ENCODE results near the gene RMRP.

RMRP gene

GRCh38 chr9:35656348-35656747 is 1.5 kb downstream of the RMRP start:
- no peak overlapping the region for H3K4me3 ChIP-seq (ENCODE audit: low read length)
- no peaks in the 10 kb centered on the region for H3K9me3 ChIP-seq (ENCODE audit: insufficient read depth, low read length)
- no peak overlapping the region for H3K27ac ChIP-seq (ENCODE audit: low read length)
- TF ChIP-seq, protein P1, sequence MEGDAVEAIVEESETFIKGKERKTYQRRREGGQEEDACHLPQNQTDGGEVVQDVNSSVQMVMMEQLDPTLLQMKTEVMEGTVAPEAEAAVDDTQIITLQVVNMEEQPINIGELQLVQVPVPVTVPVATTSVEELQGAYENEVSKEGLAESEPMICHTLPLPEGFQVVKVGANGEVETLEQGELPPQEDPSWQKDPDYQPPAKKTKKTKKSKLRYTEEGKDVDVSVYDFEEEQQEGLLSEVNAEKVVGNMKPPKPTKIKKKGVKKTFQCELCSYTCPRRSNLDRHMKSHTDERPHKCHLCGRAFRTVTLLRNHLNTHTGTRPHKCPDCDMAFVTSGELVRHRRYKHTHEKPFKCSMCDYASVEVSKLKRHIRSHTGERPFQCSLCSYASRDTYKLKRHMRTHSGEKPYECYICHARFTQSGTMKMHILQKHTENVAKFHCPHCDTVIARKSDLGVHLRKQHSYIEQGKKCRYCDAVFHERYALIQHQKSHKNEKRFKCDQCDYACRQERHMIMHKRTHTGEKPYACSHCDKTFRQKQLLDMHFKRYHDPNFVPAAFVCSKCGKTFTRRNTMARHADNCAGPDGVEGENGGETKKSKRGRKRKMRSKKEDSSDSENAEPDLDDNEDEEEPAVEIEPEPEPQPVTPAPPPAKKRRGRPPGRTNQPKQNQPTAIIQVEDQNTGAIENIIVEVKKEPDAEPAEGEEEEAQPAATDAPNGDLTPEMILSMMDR (IDR thresholded peaks at IDR 0.05; ENCODE audit: low read depth, low read length): no peak
- no peak for TF ChIP-seq EZH2phosphoT487 (IDR thresholded peaks at IDR 0.05; ENCODE audit: low read depth)
- no peaks in the 10 kb centered on the region for H3K27me3 ChIP-seq (ENCODE audit: low read depth, low read length)
- no peak overlapping the region for H3K9ac ChIP-seq (ENCODE audit: low read length)
- peaks cover 12% of the 10 kb centered on the region for H3K36me3 ChIP-seq (replicated peaks; ENCODE audit: low read depth, low read length)
- no peak overlapping the region for H2AFZ ChIP-seq (ENCODE audit: low read depth, low read length)
- peaks cover 27% of the 10 kb centered on the region for H3K4me1 ChIP-seq (ENCODE audit: low read length)
- no peaks in the 10 kb centered on the region for H4K20me1 ChIP-seq (ENCODE audit: insufficient read depth, low read length)
- peak overlapping the region; percentile 98; the same call in 1 of the 2 replicates for H3K4me2 ChIP-seq (ENCODE audit: low read length)
- peaks cover 10% of the 10 kb centered on the region for H3K79me2 ChIP-seq (ENCODE audit: low read length)

- Histone ChIP-seq H3K36me3 (replicated peaks; ENCODE audit: low read depth, low read length) (no peaks in the 10 kb centered on the region), H3K27ac (ENCODE audit: low read length) (no peak overlapping the region), H3K4me1 (ENCODE audit: low read length) (peaks cover 46% of the 10 kb centered on the region), H3K79me2 (ENCODE audit: low read length) (peaks cover 11% of the 10 kb centered on the region), H3K27me3 (ENCODE audit: low read depth, low read length) (no peaks in the 10 kb centered on the region), H3K4me3 (ENCODE audit: low read length) (no peak overlapping the region), H2AFZ (ENCODE audit: low read depth, low read length) (no peak overlapping the region), H3K9me3 (ENCODE audit: insufficient read depth, low read length) (no peaks in the 10 kb centered on the region), H4K20me1 (ENCODE audit: insufficient read depth, low read length) (no peaks in the 10 kb centered on the region), H3K4me2 (ENCODE audit: low read length) (no peak overlapping the region), H3K9ac (ENCODE audit: low read length) (no peak overlapping the region)
- TF ChIP-seq EZH2phosphoT487 (IDR thresholded peaks at IDR 0.05; ENCODE audit: low read depth): no peak
- TF ChIP-seq, protein P1 (IDR thresholded peaks at IDR 0.05; ENCODE audit: low read depth, low read length): no peak
Measured at GRCh38 chr9:35653611-35654010, 4.2 kb downstream of the RMRP start.

GRCh38 chr9:35652829-35653209 is 5.0 kb downstream of the RMRP start:
- H3K4me3 ChIP-seq (ENCODE audit: low read length): no peak overlapping the region
- no peak for TF ChIP-seq EZH2phosphoT487 (IDR thresholded peaks at IDR 0.05; ENCODE audit: low read depth)
- TF ChIP-seq, protein P1 (IDR thresholded peaks at IDR 0.05; ENCODE audit: low read depth, low read length): no peak
- no peak overlapping the region for H3K27ac ChIP-seq (ENCODE audit: low read length)
- H3K27me3 ChIP-seq (ENCODE audit: low read depth, low read length): no peaks in the 10 kb centered on the region
- H3K9me3 ChIP-seq (ENCODE audit: insufficient read depth, low read length): no peaks in the 10 kb centered on the region
- no peaks in the 10 kb centered on the region for H4K20me1 ChIP-seq (ENCODE audit: insufficient read depth, low read length)
- no peak overlapping the region for H2AFZ ChIP-seq (ENCODE audit: low read depth, low read length)
- H3K4me1 ChIP-seq (ENCODE audit: low read length): peaks cover 54% of the 10 kb centered on the region
- no peaks in the 10 kb centered on the region for H3K36me3 ChIP-seq (replicated peaks; ENCODE audit: low read depth, low read length)
- no peak overlapping the region for H3K4me2 ChIP-seq (ENCODE audit: low read length)
- H3K9ac ChIP-seq (ENCODE audit: low read length): no peak overlapping the region
- H3K79me2 ChIP-seq (ENCODE audit: low read length): peaks cover 10% of the 10 kb centered on the region

GRCh38 chr9:35651956-35652828 is 5.6 kb downstream of the RMRP start:
- Histone ChIP-seq H3K4me1 (ENCODE audit: low read length) (peaks cover 56% of the 10 kb centered on the region), H3K9ac (ENCODE audit: low read length) (no peak overlapping the region), H3K79me2 (ENCODE audit: low read length) (peaks cover 10% of the 10 kb centered on the region), H3K27ac (ENCODE audit: low read length) (no peak overlapping the region), H2AFZ (ENCODE audit: low read depth, low read length) (no peak overlapping the region), H3K27me3 (ENCODE audit: low read depth, low read length) (no peaks in the 10 kb centered on the region), H3K9me3 (ENCODE audit: insufficient read depth, low read length) (no peaks in the 10 kb centered on the region), H3K4me2 (ENCODE audit: low read length) (peak overlapping the region; percentile 6; the same call in 1 of the 2 replicates), H3K4me3 (ENCODE audit: low read length) (no peak overlapping the region), H4K20me1 (ENCODE audit: insufficient read depth, low read length) (no peaks in the 10 kb centered on the region), H3K36me3 (replicated peaks; ENCODE audit: low read depth, low read length) (no peaks in the 10 kb centered on the region)
- TF ChIP-seq, protein P1 (IDR thresholded peaks at IDR 0.05; ENCODE audit: low read depth, low read length): no peak
- TF ChIP-seq EZH2phosphoT487 (IDR thresholded peaks at IDR 0.05; ENCODE audit: low read depth): no peak

All from OCI-LY3 (cell line).